HUES64 (cell line): ENCODE measurements around the gene GATAD1.
"Not testable (repeated sequence)": the region's sequence is repeated elsewhere in the genome, so short reads cannot be mapped to it uniquely, and the experiment has no call there.

Experiments
- H3K27ac ChIP-seq: 2 replicates; pipeline ENCODE4 v1.7.0; 2013; ENCODE audit warnings: low read depth, low read length, inconsistent platforms
- H3K27me3 ChIP-seq: 2 replicates; pipeline ENCODE4 v1.6.1; 2013; ENCODE audit warnings: mild to moderate bottlenecking, low read length; ENCODE audit not compliant: insufficient read depth
- H3K36me3 ChIP-seq: 2 replicates; pipeline ENCODE4 v1.6.1; 2013; ENCODE audit warnings: mild to moderate bottlenecking, low read length; ENCODE audit not compliant: insufficient read depth
- H3K4me1 ChIP-seq: 2 replicates; pipeline ENCODE4 v1.6.1; 2013; ENCODE audit warnings: mild to moderate bottlenecking, low read length, moderate library complexity; ENCODE audit not compliant: insufficient read depth
- H3K4me3 ChIP-seq: 2 replicates; pipeline ENCODE4 v1.5.1; 2013; ENCODE audit warnings: mild to moderate bottlenecking, low read length, moderate library complexity
- H3K9ac ChIP-seq: 2 replicates; pipeline ENCODE4 v1.6.1; 2013; ENCODE audit warnings: mild to moderate bottlenecking, low read depth, low read length
- H3K9me3 ChIP-seq: 2 replicates; pipeline ENCODE4 v1.6.1; 2013; ENCODE audit warnings: low read depth, low read length; ENCODE audit not compliant: insufficient read depth
- WGBS: fragments of 150-250, 120-280 bp; methylation state at CpG from one replicate; pipeline ENCODE4 v1.1.7; 2013; ENCODE audit warnings: missing lambda C conversion rate; 5-methylcytosine and 5-hydroxymethylcytosine counted together

GATAD1 gene

DNA sequence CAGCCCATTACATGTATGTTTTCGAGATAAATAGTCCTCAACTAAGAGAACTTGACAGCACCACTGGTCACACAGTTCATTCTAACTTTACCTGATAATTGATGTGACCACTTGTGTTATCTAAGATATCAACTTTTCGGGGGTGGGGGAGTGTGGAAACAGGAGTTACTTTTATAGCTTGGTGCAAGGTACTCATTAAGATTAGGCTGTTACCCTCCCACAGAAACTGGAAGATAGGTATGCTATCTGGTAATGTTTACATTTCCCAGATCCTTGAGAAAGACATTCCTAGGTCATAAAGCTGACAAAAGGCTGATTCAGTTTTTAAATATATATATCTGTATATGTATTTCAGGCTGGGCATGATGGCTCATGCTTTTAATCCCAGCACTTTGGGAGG lies 19.4 kb downstream of the GATAD1 start:
- H3K36me3 ChIP-seq, result no peaks in the 10 kb centered on the region
- WGBS, result 84% methylated on average over 2 of the region's 2 CpGs
- H3K27me3 ChIP-seq, result no peaks in the 10 kb centered on the region
- H3K27ac ChIP-seq, result no peak overlapping the region
- H3K9ac ChIP-seq, result no peak overlapping the region
- no peaks in the 10 kb centered on the region for H3K4me1 ChIP-seq
- peaks cover 3% of the 10 kb centered on the region; the same call in 1 of the 2 replicates for H3K9me3 ChIP-seq
- H3K4me3 ChIP-seq, result no peak overlapping the region

DNA sequence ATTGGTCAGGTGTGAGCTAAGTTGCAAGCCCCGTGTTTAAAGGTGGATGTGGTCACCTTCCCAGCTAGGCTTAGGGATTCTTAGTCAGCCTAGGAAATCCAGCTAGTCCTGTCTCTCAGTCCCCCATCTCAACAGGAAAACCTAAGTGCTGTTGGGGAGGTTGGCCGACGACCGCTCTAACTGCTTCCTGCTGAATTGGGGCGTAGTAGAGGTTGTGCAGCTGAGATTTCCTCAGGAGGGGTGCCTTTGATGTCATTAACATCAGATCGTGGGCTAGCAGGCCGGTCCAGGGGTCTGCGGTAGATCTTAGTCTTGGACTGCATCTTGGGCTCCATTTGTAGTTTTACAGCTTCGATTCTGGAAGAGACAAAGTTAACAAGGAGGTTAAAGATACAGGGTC lies 21.3 kb downstream of the GATAD1 start:
- WGBS, result 96% methylated on average over 8 of the region's 9 CpGs

DNA sequence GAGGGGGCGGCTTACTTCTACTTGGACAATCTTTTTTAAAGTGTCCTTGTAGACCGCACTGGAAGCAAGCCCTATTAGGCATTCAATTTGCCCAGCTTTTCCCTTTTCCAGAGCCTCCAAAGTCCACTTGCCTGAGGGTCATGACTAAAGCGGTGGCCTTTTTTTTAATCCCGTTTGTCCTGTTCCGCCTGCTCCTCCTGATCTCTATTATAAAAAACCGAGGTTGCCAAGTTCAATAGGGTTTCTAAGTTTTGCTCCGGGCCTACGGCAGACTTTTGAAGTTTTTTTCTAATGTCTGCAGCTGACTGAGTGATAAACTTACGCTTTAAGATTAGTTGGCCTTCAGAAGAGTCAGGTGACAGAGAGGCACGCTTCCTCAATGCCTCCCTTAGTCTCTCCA lies 26.7 kb downstream of the GATAD1 start:
- not testable (repeated sequence) for H3K4me3 ChIP-seq, H3K27me3 ChIP-seq, H3K27ac ChIP-seq, H3K36me3 ChIP-seq, H3K9me3 ChIP-seq, H3K4me1 ChIP-seq, H3K9ac ChIP-seq
- 95% methylated on average over 10 of the region's 10 CpGs for WGBS

More for the DNA sequence above, 21.3 kb downstream of the GATAD1 start:
- not testable (repeated sequence) for H3K9ac ChIP-seq, H3K9me3 ChIP-seq, H3K27ac ChIP-seq, H3K27me3 ChIP-seq, H3K4me3 ChIP-seq, H3K36me3 ChIP-seq, H3K4me1 ChIP-seq

DNA sequence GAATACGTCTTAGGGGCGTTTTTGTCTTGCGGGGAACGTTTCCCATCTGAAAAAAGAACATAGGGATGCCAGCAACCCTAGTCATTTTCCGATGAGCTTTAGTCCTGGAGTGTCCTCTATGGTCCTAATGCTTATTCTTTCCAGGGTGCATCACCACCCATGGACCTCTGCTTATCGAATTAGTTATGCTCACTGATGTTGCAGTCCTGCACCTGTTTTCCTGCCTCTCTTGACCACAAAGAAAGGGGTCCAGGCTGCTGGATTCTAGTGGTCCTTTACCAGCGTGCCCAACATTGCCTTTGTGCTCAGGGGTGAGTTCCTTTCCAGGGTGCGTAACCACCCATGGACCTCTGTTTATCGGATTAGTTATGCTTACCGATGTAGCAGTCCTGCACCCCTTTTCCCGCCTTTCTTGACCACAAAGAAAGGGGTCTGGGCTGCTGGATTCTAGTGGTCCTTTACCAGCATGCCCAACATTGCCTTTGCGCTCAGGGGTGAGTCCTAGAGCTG lies 28.0 kb downstream of the GATAD1 start:
- H3K27ac ChIP-seq, H3K4me1 ChIP-seq, H3K9ac ChIP-seq, H3K36me3 ChIP-seq, H3K27me3 ChIP-seq, H3K4me3 ChIP-seq, H3K9me3 ChIP-seq: not testable (repeated sequence)
- WGBS, result 92% methylated on average over 12 of the region's 12 CpGs

DNA sequence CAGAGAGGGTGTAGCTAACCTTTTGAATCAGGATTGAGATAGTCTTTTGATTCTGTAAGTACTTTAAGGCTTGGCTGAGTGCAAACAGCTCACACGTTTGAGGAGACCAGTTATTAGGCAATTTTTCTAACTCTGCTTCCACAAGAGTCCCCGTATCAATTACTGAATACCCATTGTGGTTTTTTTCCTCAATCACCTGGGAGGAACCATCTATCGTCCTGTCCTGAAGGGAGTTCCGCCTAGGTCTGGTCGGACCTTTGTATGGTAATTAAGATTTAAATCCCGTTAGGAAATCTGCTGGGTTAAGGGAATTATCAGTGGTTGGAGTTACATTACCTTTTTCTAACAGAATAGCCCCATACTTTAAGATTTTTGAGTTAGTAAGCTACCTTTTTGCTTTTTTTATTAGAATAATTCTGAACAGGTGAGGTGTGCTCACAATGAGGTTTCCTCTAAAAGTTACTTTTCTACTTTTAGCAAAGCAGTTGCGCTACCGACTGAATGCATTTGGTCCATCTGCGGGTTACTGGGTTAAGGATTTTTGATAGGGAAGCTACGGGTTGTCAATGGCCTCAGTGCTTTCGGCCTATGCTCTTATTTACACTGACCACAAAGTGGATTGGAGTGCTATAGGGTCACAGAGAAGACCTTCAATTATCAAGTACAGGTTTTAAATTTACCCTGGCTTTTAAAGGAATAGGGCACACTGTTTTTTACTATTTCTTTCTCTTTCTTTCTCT lies 28.7 kb downstream of the GATAD1 start:
- not testable (repeated sequence) for H3K4me3 ChIP-seq, H3K9ac ChIP-seq, H3K27me3 ChIP-seq, H3K36me3 ChIP-seq, H3K4me1 ChIP-seq, H3K27ac ChIP-seq, H3K9me3 ChIP-seq
- 90% methylated on average over 8 of the region's 11 CpGs for WGBS

DNA sequence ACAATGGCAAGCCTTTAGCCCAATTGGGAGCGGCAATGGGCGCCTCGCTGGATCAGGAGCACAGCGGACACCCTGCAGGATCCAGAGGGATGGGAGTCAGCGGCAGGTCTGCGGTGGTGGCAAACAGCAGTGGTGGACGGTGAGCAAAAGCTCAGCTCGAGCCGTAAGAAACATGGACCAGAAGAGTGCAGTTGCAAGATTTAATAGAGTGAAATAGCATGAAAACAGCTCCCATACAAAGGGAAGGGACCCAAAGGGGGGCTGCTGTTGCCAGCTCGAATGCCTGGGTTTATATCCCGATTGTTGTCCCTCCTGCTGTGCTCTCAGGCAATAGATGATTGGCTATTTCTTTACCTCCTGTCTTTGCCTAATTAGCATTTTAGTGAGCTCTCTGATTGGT lies 30.4 kb downstream of the GATAD1 start, which contains the start of gene ERVW-1:
Gene ERVW-1, minus strand, starts transcription at position 266 of the 400 bp plus-strand sequence. CDS start 7,565 bp downstream, outside the sequence.
- not testable (repeated sequence) for H3K36me3 ChIP-seq, H3K27ac ChIP-seq, H3K4me1 ChIP-seq, H3K9me3 ChIP-seq, H3K27me3 ChIP-seq, H3K4me3 ChIP-seq, H3K9ac ChIP-seq
- WGBS, result 93% methylated on average over 11 of the region's 11 CpGs

DNA sequence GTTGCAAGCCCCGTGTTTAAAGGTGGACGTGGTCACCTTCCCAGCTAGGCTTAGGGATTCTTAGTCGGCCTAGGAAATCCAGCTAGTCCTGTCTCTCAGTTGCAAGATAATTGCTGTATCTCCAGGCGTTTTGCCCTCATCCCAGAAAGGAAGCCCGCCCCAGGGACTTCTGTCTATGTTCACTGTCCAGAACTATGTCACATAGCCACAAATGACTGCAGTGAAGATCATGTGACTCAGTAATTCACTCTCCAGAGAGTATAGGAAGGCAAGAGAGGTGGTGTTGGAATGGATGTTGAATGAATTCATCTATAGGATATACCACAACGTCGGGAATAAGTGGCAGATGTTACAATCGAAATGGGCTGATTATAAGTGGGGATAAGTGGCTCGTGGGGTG lies 30.8 kb downstream of the GATAD1 start:
- Histone ChIP-seq H3K4me1 (peaks cover 7% of the 10 kb centered on the region; the same call in 1 of the 2 replicates), H3K9me3 (no peaks in the 10 kb centered on the region), H3K36me3 (no peaks in the 10 kb centered on the region), H3K4me3 (no peak overlapping the region), H3K9ac (no peak overlapping the region), H3K27ac (no peak overlapping the region), H3K27me3 (no peaks in the 10 kb centered on the region)
- WGBS, result 90% methylated on average over 9 of the region's 9 CpGs

DNA sequence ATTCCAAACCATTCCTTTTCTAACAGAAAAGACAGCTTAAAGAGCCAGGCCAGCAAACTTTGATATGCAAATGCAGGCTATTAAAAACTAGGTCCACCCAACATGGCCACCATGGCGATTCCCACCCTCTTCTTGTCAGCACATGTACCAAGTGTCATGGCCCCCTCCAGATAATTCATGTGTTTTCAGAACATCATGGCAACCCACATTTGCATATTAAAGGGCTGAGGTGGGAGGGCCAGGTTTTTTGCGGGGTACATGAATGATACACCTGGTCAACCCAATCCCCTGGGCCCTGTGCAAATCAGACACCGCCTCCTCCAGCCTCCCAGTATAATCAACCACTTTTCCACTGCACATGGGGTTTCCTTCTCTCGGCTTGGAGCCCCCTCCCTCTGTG lies 31.4 kb downstream of the GATAD1 start:
- Histone ChIP-seq H3K9ac (no peak overlapping the region), H3K36me3 (no peaks in the 10 kb centered on the region), H3K27ac (no peak overlapping the region), H3K4me3 (no peak overlapping the region), H3K4me1 (peaks cover 7% of the 10 kb centered on the region; the same call in 1 of the 2 replicates), H3K9me3 (no peaks in the 10 kb centered on the region), H3K27me3 (no peaks in the 10 kb centered on the region)
- WGBS, result 93% methylated on average over 4 of the region's 4 CpGs

DNA sequence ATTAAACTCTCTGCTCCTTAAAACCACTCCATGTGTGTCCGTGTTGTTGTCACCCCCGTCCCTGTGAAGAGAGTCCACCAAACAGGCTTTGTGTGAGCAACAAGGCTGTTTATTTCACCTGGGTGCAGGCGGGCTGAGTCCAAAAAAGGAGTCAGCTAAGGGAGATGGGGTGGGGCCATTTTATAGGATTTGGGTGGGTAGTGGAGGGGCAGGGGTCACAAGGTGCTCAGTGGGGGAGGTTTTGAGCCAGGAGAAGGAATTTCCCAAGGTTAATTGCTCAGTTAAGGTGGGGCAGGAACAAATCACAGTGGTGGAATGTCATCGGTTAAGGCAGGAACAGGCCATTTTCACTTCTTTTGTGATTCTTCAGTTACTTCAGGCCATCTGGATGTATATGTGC lies 31.9 kb downstream of the GATAD1 start:
- H3K27ac ChIP-seq, H3K4me3 ChIP-seq, H3K36me3 ChIP-seq, H3K9me3 ChIP-seq, H3K27me3 ChIP-seq, H3K4me1 ChIP-seq, H3K9ac ChIP-seq: not testable (repeated sequence)
- WGBS, result 88% methylated on average over 4 of the region's 4 CpGs

DNA sequence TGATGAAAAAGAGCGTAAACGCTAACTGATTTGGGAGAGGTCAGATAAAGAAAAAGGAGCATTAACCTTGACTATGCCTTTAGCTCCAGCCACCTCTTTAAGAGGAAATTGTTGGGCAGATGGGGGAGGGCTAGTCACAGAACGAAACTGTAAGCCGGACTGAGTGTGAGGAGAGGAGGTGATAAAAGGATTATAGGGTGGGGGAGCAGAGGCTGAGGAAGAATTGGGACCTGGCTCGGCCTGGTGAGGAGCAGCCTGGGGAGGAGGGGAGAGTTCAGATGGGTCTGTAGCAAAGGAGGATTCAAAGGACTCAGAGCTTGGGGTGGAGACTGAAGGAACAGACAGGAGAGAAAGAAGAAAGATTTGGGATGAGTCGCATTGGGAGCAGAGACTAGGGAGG lies 36.3 kb downstream of the GATAD1 start:
- H3K27me3 ChIP-seq, result not testable (repeated sequence)

DNA sequence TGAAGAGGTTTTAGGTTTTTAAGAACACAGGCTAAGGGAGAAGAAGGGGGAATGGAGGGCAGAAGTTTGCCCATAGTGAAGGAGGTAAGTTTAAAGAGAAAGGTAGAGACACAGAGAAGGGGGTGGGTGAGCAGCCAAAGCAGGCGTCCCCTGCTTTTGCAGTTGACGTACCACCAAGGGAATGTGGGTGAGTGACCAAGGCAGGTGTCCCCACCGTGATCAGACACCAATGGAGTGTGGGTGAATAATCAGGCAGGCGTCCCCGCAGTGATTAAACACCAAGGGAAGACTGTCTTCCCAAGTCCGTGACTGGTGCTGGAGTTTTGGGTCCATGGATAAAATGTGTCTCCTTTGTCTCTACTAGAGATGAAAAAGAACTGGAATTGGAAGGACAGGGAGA lies 36.9 kb downstream of the GATAD1 start:
- H3K27me3 ChIP-seq, H3K9ac ChIP-seq, H3K4me1 ChIP-seq, H3K27ac ChIP-seq, H3K9me3 ChIP-seq, H3K4me3 ChIP-seq: not testable (repeated sequence)
- 94% methylated on average over 6 of the region's 6 CpGs for WGBS
- H3K36me3 ChIP-seq, result peaks cover 38% of the 10 kb centered on the region

More for the DNA sequence above, 36.3 kb downstream of the GATAD1 start:
- not testable (repeated sequence) for H3K9me3 ChIP-seq, H3K9ac ChIP-seq, H3K4me3 ChIP-seq, H3K4me1 ChIP-seq, H3K27ac ChIP-seq
- peaks cover 33% of the 10 kb centered on the region for H3K36me3 ChIP-seq
- 78% methylated on average over 5 of the region's 6 CpGs for WGBS
